ENCODE results near the gene KCNAB3. TPM values are rescaled to one million over a fixed set of nuclear protein-coding genes. Genes with fewer than 3 reads are reported as not detected.
A peak's percentile ranks its signal among the peaks of the same experiment; 100 is the strongest.

KCNAB3 gene
- total RNA-seq, 2 donors from 2014 or later, result 1.2 to 4.5 TPM

DNA sequence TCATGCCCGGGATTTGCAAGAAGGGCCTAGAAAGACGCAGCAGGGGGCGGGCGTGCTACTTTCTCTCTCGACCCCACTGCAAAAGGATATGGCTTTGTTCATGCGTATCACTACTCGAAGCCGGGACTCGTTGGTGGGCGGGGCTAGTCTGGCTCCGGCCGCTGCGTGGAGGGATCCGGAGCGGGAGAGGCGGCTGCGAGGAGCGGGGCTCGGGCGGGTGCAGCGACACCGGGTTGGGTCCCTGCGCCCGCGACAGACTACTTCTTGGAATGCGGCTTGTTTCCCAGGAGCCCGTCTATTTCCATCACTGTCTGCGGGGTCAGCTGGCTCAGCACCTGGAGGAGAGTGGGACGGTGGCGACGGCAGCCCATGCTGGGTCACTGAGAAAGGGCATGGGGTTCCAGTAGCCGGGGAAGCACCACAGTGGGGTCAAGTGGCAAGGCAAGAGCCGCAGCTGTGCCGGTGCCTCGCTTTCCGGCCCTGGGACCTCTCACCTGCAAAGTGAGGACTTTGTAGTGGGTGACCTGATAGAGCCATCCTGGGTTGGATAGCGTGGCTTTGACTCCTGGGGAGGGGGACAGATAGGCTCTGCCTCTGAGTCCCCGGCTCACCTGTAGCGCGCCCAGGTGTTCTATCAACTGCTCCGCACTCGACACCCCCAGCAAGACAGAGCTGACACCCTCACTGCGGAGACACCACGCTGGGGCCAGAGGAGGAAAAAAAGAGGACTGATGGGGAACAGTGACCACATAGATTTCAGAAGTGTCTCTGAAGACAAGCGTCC is 6.6 kb downstream of the KCNAB3 start:
- Histone ChIP-seq H3K9me3 (no peaks in the 10 kb centered on the region), H3K27me3 (replicated peaks; ENCODE audit: insufficient read depth) (no peaks in the 10 kb centered on the region), H3K36me3 (no peaks in the 10 kb centered on the region), H3K4me1 (replicated peaks) (no peaks in the 10 kb centered on the region), H3K27ac (peak overlapping the region; percentile 8 to 38), H3K4me3 (peak overlapping the region; percentile 32 to 36)
- intact Hi-C loops (cut with DNase I), result no loop called here
- peak; percentile 78 for DNase-seq (ENCODE audit: low spot score)
- 21% methylated on average over 45 of the region's 45 CpGs for WGBS
- TF ChIP-seq, protein P1, sequence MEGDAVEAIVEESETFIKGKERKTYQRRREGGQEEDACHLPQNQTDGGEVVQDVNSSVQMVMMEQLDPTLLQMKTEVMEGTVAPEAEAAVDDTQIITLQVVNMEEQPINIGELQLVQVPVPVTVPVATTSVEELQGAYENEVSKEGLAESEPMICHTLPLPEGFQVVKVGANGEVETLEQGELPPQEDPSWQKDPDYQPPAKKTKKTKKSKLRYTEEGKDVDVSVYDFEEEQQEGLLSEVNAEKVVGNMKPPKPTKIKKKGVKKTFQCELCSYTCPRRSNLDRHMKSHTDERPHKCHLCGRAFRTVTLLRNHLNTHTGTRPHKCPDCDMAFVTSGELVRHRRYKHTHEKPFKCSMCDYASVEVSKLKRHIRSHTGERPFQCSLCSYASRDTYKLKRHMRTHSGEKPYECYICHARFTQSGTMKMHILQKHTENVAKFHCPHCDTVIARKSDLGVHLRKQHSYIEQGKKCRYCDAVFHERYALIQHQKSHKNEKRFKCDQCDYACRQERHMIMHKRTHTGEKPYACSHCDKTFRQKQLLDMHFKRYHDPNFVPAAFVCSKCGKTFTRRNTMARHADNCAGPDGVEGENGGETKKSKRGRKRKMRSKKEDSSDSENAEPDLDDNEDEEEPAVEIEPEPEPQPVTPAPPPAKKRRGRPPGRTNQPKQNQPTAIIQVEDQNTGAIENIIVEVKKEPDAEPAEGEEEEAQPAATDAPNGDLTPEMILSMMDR (IDR thresholded peaks at IDR 0.05), result peak in 1 of 4 experiments; percentile 24
- peak; percentile 90 for TF ChIP-seq POLR2AphosphoS5 (IDR thresholded peaks at IDR 0.05)
- TF ChIP-seq POLR2A (IDR thresholded peaks at IDR 0.05), result peak; percentile 72

- Histone ChIP-seq H3K27me3 (replicated peaks; ENCODE audit: insufficient read depth) (no peaks in the 10 kb centered on the region), H3K4me1 (replicated peaks) (no peaks in the 10 kb centered on the region), H3K36me3 (no peaks in the 10 kb centered on the region), H3K9me3 (no peaks in the 10 kb centered on the region), H3K4me3 (peak overlapping the region; percentile 32 to 36), H3K27ac (peak overlapping the region; percentile 8 to 38)
- 29% methylated on average over 16 of the region's 16 CpGs for WGBS
- TF ChIP-seq POLR2A (IDR thresholded peaks at IDR 0.05), result no peak
- TF ChIP-seq POLR2AphosphoS5 (IDR thresholded peaks at IDR 0.05), result no peak
- TF ChIP-seq, protein P1 (IDR thresholded peaks at IDR 0.05), result no peak
- intact Hi-C loops (cut with DNase I), result no loop called here
- DNase-seq (ENCODE audit: low spot score), result no peak
Measured at GRCh38 chr17:7922269-7922844, 7.3 kb downstream of the KCNAB3 start.

- Histone ChIP-seq H3K4me1 (replicated peaks) (peaks cover 7% of the 10 kb centered on the region), H3K27me3 (replicated peaks; ENCODE audit: insufficient read depth) (no peaks in the 10 kb centered on the region), H3K9me3 (no peaks in the 10 kb centered on the region), H3K36me3 (no peaks in the 10 kb centered on the region), H3K4me3 (no peak overlapping the region), H3K27ac (peak overlapping the region; percentile 90 to 95)
- TF ChIP-seq POLR2AphosphoS5 (IDR thresholded peaks at IDR 0.05) (no peak), POLR2A (IDR thresholded peaks at IDR 0.05) (no peak)
- TF ChIP-seq, protein P1 (IDR thresholded peaks at IDR 0.05), result no peak
- 77% methylated on average over 2 of the region's 2 CpGs for WGBS
- no peak for DNase-seq (ENCODE audit: low spot score)
- intact Hi-C loops (cut with DNase I), result no loop called here
Measured at GRCh38 chr17:7916808-7917207, 12.8 kb downstream of the KCNAB3 start.

GRCh38 chr17:7916385-7916682 is 13.3 kb downstream of the KCNAB3 start:
- no peaks in the 10 kb centered on the region for H3K27me3 ChIP-seq (replicated peaks; ENCODE audit: insufficient read depth)
- peak overlapping the region; percentile 47 to 51 for H3K4me3 ChIP-seq
- H3K27ac ChIP-seq, result peak overlapping the region; percentile 90 to 95
- peaks cover 7% of the 10 kb centered on the region for H3K4me1 ChIP-seq (replicated peaks)
- no peak for DNase-seq (ENCODE audit: low spot score)
- intact Hi-C loops (cut with DNase I), result no loop called here
- H3K36me3 ChIP-seq, result no peaks in the 10 kb centered on the region
- 29% methylated on average over 15 of the region's 15 CpGs for WGBS
- H3K9me3 ChIP-seq, result no peaks in the 10 kb centered on the region
- TF ChIP-seq, protein P1 (IDR thresholded peaks at IDR 0.05), result no peak
- TF ChIP-seq POLR2A (IDR thresholded peaks at IDR 0.05) (no peak), POLR2AphosphoS5 (IDR thresholded peaks at IDR 0.05) (no peak)
